HG03280 (cell line): ENCODE measurements around the gene CCNF.
"Not testable (repeated sequence)": the region's sequence is repeated elsewhere in the genome, so short reads cannot be mapped to it uniquely, and the experiment has no call there.

ENCODE experiments used
- ATAC-seq: cut with Tn5 transposase; IDR thresholded peaks from one replicate; pipeline ENCODE4 v1.9.1; 2021; ENCODE audit warnings: mild to moderate bottlenecking, moderate library complexity; ENCODE audit not compliant: unreplicated experiment

The CCNF gene

DNA sequence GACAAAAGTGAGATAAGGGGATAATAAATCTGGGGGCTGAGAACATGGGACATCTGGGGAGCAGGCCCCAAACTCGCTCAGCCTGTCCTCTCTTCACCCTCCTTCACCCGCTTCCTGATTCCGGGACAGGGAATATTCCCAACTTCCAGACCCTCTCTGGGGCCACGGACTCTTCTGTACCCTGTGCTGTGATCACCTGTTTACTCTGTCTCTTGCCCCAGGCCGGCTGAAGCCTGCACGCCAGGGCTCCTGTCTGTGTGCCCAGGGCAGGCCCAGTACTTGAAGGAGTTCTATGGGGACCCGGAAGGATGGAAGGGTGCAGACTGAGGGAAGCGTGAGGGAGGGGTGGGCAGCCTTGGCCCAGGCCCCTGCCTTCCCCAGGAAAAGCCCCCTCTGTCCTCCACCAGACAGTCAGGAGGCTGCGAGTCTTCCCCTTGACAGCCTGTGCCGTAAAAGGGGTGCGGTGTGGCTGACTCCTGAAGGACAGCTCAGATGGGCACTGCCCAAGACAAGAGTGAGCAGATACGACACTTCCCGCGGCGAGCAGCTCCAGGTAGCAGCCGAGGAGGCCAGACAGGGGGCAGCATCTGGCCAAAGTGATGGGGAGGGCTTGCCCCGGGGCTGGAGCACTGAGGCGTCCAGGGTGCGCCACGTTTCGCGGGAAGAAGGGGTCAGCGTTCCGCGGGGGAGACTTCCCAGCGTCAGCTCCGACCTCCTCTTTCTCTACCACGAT, 1.0 kb upstream of the CCNF start:
- no peak for ATAC-seq

DNA sequence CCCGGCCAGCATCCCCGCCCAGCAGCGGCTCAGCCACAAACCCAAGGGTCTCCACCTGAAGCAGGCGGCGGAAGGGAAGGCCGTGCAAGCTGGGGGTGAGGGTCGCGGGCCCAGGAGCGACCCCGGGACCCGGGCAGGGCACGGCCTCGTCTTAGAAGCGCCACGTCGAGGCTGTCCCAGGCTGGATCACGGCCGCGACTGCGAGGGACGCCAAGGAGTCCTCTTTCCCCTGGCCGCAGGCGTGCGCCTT, 538 bp upstream of the CCNF start:
- no peak for ATAC-seq

DNA sequence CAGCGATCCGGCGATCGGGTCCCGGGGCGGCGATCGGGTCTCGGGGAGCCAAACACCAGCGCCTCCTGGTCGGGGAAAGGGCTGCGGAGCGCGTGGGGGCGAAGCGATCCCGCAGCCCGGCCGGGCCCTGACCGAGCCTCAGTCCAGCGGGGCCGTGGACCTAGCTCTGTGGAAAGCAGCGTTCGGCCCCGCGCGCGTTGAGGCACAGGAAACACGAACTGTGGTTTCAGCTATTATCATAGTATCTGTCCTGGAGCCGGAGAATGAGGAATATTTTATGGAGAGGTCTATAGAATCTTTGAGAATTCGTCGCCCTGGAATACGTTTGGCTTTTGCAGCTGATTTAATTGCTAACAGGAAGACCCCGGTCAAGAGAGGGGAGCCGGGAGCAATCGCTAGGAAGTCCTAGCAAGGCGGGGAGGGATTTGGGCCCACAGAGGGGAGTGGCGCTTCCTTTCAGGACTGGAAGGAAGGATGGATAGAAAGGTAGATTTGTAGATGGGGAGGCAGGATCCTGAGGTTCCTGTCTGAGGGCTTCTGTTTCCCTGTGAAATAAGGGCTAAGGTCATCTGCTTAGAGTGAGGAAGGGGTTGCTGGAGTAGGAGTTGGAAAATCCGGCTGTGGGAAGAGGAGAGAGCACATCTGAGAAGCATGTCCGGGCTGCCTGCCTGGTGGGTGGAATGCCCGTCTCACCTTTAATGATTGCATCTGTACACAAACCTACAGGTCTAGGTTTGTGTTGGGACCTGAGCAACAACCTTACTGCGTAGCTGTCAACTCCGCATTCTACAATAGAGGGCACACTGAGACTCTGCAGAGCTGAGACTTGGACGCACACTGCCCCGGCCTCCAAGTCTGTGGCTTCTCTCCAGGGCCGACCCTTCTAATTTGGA, 770 bp downstream of the CCNF start:
- ATAC-seq: peak; percentile 2

DNA sequence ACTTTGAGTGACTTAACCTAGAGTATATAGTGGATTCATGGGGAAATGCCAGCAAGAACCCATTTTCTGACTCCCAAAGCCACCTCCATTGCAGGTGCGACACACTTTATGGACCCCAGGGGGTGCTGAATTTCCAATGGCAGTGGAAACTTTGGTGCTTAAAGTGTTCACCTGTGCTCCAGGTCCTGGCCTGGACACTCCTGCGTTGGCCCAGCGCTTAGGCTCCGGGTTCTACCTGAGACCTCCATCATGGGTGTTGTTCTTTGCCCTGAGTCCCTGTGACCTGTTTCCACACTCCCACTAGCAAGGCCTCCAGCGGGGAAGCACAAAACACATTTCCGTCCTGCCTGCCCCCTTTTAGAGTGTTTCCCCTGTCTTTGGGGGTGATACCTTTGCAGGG, 3.0 kb downstream of the CCNF start:
- no peak for ATAC-seq

DNA sequence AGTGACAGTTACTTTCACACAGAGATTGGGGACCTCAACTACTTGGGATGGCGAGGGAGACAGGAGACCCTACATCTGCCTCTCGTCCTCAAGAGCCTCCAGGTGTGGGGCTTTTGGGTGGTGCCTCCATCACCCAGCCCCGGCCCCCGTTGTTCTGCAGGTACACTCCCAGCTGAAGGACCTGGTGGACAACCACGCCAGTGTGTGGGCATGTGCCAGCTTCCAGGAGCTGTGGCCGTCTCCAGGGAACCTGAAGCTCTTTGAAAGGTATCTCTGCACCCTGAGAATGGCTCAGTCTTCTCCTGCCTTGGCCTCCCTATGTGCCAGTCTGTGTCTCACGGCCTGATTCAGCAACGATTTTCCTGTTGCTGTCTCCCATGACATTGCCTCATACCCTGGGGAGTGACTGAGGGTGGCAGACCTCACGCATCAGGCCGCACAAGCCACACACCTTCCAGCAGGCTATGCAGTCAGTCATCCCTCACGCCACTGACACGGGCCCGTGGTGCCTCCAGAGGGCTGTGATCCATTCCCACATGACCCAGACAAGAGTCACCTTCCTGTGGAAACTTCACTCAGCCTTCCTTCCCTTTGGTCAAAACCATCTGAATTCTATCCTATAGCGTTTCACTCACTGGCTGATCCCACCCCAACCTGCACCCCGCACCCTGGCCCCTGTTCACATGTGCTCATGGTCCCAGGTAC, 3.7 kb downstream of the CCNF start:
- ATAC-seq: no peak

DNA sequence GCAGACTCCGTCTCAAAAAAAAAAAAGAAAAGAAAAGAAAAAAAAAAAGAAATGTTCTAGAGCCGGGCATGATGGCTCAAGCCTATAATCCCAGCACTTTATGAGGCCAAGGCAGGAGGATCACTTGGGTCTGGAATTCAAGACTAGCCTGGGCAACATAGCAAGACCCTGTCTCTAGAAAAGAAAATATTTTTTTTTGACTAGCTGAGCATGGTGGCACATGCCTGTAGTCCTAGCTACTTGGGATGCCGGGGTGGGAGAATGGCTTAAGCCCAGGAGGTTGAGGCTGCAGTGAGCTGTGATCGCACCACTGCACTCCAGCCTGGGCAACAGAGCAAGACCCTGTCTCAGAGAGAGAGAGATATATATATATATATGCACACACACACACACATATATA, 6.0 kb downstream of the CCNF start:
- ATAC-seq: not testable (repeated sequence)

DNA sequence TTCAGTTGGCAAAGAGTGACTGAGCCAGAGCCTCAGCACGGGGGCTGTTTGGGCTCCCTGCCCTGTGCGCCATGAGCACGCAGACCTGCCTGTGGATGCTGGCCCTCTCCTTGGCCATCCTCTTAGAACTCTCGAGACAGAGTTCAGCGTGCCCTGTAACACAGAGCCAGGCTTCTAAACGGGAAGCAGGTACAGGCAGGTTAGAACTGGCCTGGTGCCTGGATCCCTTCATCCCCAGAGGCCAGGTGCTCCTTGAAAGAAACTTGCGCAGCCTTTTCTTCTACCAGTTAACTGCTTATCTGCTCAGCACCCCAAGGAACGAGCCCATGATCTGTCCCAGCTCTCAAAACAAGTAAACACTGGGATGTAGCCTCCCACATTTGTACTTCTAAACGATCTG, 6.9 kb downstream of the CCNF start:
- no peak for ATAC-seq

DNA sequence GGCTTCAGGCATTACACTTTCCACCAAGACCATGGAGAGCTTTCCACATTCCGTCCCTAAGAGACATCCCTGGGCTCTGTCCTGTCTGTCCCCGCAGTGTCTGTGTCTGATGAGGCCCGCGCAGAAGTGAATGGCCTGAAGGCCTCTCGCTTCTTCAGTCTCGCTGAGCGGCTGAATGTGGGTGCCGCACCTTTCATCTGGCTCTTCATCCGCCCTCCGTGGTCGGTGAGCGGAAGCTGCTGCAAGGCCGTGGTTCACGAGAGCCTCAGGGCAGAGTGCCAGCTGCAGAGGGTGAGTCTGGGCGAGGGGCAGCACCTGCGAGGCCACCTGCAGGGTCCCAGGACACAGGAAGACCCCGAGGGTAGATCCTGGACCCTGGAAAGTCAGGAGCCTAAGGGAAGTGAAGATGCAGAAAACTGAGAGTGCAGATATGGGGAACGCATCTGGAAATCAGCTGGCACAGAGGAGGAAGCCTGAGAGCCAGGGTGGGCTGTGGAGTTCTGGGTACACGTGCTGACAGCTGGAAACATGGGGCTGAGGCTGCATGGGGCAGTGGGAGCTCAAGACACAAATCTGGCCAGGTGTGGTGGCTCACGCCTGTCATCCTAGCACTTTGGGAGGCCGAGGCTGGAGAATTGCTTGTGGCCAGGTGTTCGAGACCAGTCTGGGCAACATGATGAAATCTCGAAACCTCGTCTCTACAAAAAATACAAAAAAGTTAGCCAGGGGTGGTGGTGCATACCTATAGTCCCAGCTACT, 8.0 kb downstream of the CCNF start:
- no peak for ATAC-seq

DNA sequence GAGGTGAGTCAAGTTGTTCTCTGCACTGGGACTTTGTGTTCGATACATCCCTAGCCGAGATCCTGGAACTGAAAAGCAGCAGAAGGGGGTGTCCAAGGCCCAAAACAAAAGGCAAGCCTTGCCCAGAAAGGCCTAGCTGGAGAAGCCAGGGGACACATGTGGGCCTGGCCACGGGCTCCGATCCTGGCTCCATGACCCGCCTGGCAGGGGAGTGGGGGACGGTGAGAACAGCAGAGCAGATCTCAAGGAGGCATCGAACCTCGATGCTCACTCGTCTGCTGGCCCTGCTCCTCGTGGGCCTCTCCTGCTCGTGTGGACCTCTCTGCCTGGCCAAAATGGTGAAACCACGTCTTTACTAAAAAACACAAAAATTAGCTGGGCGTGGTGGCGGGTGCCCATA, 8.9 kb downstream of the CCNF start:
- ATAC-seq: no peak

DNA sequence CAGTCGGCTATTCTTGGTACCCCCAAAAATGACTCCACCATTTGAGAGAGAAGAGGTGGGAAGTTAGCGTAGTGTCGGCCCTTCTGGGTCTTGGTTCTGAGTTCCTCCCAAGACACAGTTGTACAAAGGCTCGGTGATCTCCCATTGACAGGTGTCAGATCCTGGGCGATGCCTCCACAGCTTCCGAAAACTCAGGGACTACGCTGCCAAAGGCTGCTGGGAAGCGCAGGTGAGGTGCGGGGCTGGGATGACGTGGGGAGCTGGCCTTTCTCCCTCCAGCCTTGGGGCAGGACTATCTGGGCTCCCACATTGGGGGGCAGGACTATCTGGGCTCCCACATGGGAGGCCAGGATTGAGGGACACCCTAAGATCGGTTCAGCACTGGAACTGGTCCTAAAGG, 10.4 kb downstream of the CCNF start:
- ATAC-seq: no peak

DNA sequence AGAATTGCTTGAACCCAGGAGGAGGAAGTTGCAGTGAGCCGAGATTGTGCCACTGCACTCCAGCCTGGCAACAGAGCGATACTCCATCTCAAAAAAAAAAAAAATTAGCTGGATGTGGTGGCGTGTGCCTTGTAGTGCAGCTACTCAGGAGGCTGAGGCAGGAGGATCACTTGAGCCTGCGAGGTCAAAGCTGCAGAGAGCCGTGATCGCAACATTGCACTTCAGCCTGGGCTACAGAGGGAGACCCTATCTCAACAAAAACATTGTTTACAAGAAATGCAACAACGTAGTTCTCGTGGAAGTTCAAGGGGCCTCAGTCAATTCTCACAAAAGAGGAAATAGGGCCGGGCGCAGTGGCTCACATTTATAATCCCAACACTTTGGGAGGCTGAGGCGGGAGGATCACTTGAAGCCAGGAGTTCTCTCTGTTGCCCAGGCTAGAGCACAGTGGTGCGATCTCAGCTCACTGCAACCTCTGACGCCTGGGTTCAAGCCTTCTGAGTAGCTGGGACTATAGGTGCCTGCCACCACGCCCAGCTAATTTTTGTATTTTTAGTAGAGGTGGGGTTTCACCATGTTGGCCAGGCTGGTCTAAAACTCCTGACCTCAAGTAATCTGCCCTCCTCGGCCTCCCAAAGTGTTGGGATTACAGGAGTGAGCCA, 12.0 kb downstream of the CCNF start:
- ATAC-seq: not testable (repeated sequence)

DNA sequence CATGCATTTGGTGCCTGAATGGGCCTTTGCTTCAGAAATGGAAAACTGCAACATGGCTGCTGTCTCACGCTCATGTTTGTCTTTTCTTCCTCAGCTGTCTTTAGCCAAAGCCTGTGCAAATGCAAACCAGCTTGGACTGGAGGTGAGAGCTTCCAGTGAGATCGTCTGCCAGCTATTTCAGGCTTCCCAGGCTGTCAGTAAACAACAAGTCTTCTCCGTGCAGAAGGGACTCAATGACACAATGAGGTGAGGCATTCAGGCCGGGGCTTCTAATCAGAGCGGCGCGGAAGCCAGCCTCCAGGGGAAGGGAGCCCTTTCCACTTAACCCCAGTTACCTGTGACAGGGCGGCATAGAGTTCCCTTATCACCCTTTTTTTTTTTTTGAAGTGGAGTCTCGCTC, 14.3 kb downstream of the CCNF start:
- no peak for ATAC-seq

DNA sequence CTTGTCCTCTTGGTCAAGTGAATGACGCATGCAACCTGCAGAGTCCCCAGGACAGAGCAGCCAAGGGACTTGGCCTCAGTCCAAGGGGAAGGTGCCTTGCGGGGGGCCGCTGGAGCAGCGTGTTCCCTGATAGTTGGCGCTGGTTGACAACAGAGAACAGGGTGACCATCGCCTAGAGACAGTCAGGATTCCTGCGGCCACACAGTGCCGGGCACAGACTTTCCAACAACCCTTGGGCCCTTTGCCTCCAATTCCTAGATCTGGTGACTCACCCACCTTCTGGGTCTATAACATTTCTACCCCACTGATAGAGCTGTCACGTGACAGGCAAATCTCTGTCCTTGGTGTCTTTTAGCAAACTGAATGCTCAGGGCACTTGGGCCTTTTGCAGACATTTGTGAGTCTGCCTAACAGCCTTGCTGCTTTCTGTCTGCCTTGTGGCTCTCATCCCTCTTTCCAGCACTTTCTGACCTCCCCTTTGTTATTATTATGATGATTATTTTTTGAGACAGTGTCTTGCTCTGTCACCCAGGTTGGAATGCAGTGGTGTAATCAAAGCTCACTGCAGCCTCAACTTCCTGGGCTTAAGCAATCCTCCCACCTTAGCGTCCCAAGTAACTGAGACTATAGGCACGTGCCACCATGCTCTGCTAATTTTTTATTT, 18.8 kb downstream of the CCNF start:
- ATAC-seq: no peak

DNA sequence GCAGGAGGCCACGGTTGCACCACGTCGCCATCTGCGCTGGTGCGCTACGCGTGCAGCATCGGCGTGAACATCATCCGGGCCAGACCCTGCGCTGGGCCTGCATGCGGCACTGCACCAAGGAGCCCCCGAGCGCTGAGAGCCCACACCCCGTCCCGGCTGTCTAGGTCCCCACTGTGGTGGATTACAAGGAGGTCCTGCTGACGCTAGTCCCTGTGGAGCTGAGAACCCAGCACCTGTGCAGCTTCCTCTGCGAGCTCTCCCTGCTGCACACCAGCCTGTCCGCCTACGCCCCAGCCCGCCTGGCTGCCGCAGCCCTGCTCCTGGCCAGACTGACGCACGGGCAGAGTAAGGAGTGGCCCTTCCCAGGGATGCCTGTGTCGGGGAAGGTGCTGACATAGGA, 19.9 kb downstream of the CCNF start:
- ATAC-seq: no peak

DNA sequence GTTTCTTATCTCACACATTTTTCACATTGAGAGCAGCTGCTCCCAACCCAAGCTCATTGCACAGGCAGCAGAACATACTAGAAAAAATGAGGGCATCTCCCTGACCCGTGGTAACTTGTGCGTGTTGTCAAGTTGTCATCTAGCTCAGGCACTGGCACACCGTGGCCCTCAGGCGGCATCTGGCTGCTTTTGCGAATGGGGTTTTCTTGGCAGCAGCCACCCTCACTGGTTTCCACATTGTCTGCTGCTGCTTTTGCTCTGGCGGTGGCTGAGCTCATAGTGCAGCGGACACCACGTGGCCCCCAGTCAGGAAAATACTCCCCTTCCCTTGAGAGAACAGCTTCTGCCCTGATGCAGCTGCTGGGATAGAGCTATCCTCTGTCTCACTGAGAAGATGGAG, 21.3 kb downstream of the CCNF start:
- no peak for ATAC-seq

DNA sequence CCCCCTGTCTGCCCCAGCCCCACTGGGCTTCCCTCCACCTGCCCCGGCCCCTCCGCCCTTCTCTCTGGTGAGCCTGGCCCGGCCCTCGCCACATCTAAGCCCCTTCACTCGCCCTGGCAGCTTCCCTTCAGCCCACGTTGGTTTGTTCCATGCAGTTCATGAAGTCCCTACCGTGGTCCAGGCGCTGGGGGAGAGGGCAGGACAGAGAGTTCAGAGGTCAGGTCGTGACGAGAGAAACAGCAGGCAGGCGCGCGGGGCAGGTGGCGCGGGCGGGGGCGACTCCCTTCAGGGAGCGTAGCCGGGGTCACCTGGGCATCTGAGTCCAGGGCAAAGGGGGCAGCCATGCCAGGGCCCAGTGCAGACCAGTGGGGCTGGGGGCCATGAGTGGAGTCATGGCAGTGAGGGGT, 21.7 kb downstream of the CCNF start:
- no peak for ATAC-seq

DNA sequence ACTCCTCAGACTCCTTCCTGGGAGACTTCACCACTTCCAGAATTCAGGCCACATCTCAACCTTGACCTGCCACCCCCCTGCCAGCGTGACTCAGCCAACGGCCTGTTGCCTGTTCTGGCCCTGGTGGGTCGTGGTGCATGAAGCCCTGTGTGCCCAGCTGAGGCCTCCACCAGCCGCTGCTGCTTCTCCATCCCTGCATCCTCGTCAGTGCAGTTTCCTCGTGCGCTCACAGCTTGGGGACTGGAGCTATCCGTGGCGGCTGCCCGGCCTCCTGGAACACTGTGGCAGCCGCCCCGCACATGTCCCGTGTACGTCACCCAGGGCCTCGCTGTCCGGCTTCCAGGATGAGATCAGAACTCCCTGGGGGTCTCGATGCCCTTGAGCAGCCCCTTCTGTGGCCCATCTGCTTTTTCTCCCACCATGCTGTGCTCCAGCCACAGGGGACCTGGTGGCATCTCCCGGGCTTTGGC, 22.6 kb downstream of the CCNF start:
- no peak for ATAC-seq

DNA sequence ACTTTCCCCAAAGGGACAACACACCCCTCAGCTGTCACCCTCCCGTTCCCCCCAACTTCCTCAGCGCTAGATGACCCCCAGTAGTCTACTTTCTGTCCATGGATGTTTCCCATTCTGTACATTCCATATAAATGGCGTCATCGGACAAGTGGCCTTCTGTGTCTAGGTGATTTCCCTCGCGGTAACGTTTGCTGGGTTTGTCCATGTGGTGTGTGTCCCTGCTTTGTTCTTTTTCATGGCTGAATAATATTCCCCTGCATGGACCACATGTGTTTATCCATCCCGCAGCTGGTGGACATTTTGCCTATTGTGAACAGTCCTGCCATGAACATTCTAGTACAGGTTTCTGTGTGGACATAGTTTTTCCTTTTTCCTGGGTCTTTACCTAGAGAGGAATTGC, 23.4 kb downstream of the CCNF start:
- no peak for ATAC-seq

DNA sequence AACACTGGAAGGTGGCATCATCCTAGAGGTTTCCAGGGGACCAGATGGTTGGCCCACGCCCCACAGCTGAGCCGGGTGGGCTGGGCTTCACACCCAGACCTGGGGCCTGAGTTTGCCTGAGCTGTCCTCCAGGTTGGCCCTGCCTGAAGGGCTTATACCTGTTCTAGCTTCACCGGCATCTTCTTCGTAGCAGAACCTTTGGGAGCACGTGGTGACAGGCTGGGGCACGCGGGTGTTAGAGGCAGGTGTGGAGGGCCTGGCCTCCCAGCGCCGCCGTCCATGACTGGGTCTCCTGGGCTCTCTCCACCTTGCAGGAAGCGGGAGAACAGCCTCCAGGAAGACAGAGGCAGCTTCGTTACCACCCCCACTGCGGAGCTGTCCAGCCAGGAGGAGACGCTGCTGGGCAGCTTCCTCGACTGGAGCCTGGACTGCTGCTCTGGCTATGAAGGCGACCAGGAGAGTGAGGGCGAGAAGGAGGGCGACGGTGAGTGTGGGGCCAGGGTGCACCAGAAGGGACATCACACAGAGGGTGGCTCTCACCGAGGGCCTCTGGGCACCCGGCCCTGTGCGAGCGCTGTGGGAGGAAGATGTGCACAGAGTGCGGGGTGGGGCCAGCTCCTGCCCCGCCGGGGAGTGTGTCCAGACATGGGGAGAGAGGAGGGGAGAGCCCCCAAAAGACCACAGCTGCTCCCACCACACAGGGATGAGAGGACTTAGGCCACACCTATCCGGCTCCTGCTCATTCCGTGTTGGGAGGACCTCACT, 26.0 kb downstream of the CCNF start:
- no peak for ATAC-seq
